HK-2 (cell line): ENCODE measurements around the gene FBXO33.
A peak's percentile ranks its signal among the peaks of the same experiment; 100 is the strongest.

Experiments
- DNase-seq: peaks from one replicate; pipeline ENCODE4 v3.0.0-alpha.2; 2018; ENCODE audit not compliant: unreplicated experiment

The FBXO33 gene

GRCh38 chr14:39431416-39432178 is 636 bp downstream of the FBXO33 start:
- peak; percentile 52 for DNase-seq

- no peak for DNase-seq
Measured at GRCh38 chr14:39430762-39431415, 1.3 kb downstream of the FBXO33 start.

- DNase-seq = no peak
Measured at GRCh38 chr14:39428118-39428517, 4.1 kb downstream of the FBXO33 start.

- no peak for DNase-seq
Measured at GRCh38 chr14:39426605-39427004, 5.6 kb downstream of the FBXO33 start.

- no peak for DNase-seq
Measured at GRCh38 chr14:39425947-39426346, 6.3 kb downstream of the FBXO33 start.

- no peak for DNase-seq
Measured at GRCh38 chr14:39423793-39424192, 8.4 kb downstream of the FBXO33 start.

- no peak for DNase-seq
Measured at GRCh38 chr14:39422243-39422642, 10.0 kb downstream of the FBXO33 start.

- DNase-seq = no peak
Measured at GRCh38 chr14:39419272-39419671, 13.0 kb downstream of the FBXO33 start.

GRCh38 chr14:39417014-39417413 is 15.2 kb downstream of the FBXO33 start:
- no peak for DNase-seq

GRCh38 chr14:39416072-39416471 is 16.2 kb downstream of the FBXO33 start:
- DNase-seq = no peak

GRCh38 chr14:39406560-39406959 is 25.7 kb downstream of the FBXO33 start:
- no peak for DNase-seq

- no peak for DNase-seq
Measured at GRCh38 chr14:39398382-39398781, 33.9 kb downstream of the FBXO33 start.

GRCh38 chr14:39396448-39396847 is 35.8 kb downstream of the FBXO33 start:
- no peak for DNase-seq

- DNase-seq = peak; percentile 22
Measured at GRCh38 chr14:39395555-39396254, 36.5 kb downstream of the FBXO33 start.

GRCh38 chr14:39393289-39393688 is 38.9 kb downstream of the FBXO33 start:
- DNase-seq = no peak

GRCh38 chr14:39384177-39384576 is 48.1 kb downstream of the FBXO33 start:
- no peak for DNase-seq

- no peak for DNase-seq
Measured at GRCh38 chr14:39383741-39384140, 48.5 kb downstream of the FBXO33 start.

- DNase-seq = no peak
Measured at GRCh38 chr14:39383026-39383660, 49.1 kb downstream of the FBXO33 start.

- no peak for DNase-seq
Measured at GRCh38 chr14:39382463-39382862, 49.8 kb downstream of the FBXO33 start.

GRCh38 chr14:39381366-39381765 is 50.9 kb downstream of the FBXO33 start:
- DNase-seq = no peak

- no peak for DNase-seq
Measured at GRCh38 chr14:39376667-39377403, 55.4 kb downstream of the FBXO33 start.

GRCh38 chr14:39374851-39375250 is 57.4 kb downstream of the FBXO33 start:
- no peak for DNase-seq
